H1 (cell line): Measurements from ENCODE around the gene FLT3. TPM values are rescaled to one million over a fixed set of nuclear protein-coding genes. Genes with fewer than 3 reads are reported as not detected.
A peak's percentile ranks its signal among the peaks of the same experiment; 100 is the strongest.

ENCODE experiments used
- ATF2 ChIP-seq: IDR thresholded peaks from 2 replicates; pipeline ENCODE4 v1.6.1; 2012; ENCODE audit warnings: low read length, inconsistent platforms
- E2F6 ChIP-seq: IDR thresholded peaks from 2 replicates; pipeline ENCODE4 v1.6.1; 2012; ENCODE audit warnings: inconsistent platforms
- HDAC2 ChIP-seq, 2 experiments: fragments of 300-600 bp in 1 of 2; sonication (generic) in 1 of 2; IDR thresholded peaks; 2 replicates each; pipeline ENCODE4 v1.6.1; 2011 to 2012; ENCODE audit warnings: low read depth in 2 of 2, low read length in 2 of 2, mild to moderate bottlenecking in 2 of 2, moderate library complexity in 2 of 2, borderline replicate concordance in 1 of 2, inconsistent platforms in 1 of 2
- RXRA ChIP-seq: IDR thresholded peaks from 2 replicates; pipeline ENCODE4 v1.6.1; 2011; ENCODE audit warnings: low read depth, mild to moderate bottlenecking, low read length, moderate library complexity; ENCODE audit not compliant: insufficient read depth
- polyA plus RNA-seq, 7 experiments: library from polyadenylated mRNA; depleted of rRNA in 3 of 7; stranded (reverse) in 5 of 7; unstranded in 2 of 7; fragments of >200 nt in 5 of 7; fragments of 200-250 nt in 2 of 7; gene quantifications; 1 replicate in 5 of 7; 2 replicates in 1 of 7; 4 replicates in 1 of 7; pipeline versions ENCODE4 v1.2.1 to v1.2.3, GENCODE V29; 2011 to 2013; ENCODE audit warnings: missing spikeins in 2 of 7, mixed read lengths in 2 of 7
- total RNA-seq: library from RNA; stranded (reverse); fragmentation: NEBNext Ultra II Directional; extraction: Animal tissue kit (Norgen Biotek cat#: 25700); gene quantifications from 2 replicates; pipeline ENCODE4 v1.2.1, GENCODE V29; 2021
- TF ChIP-seq, protein P1 (sequence below): fragments of 300-600 bp; sonication (generic); IDR thresholded peaks from 2 replicates; pipeline ENCODE4 v1.7.1; 2012; ENCODE audit warnings: low read length, moderate library complexity, mild to moderate bottlenecking, inconsistent platforms; ENCODE audit not compliant: insufficient replicate concordance

The FLT3 gene
- total and polyA plus RNA-seq, 2 of the 8 experiments (the other 6 are each of a cell fraction or from before 2014, with no cell fraction given) = 0.44 to 0.71 TPM

DNA sequence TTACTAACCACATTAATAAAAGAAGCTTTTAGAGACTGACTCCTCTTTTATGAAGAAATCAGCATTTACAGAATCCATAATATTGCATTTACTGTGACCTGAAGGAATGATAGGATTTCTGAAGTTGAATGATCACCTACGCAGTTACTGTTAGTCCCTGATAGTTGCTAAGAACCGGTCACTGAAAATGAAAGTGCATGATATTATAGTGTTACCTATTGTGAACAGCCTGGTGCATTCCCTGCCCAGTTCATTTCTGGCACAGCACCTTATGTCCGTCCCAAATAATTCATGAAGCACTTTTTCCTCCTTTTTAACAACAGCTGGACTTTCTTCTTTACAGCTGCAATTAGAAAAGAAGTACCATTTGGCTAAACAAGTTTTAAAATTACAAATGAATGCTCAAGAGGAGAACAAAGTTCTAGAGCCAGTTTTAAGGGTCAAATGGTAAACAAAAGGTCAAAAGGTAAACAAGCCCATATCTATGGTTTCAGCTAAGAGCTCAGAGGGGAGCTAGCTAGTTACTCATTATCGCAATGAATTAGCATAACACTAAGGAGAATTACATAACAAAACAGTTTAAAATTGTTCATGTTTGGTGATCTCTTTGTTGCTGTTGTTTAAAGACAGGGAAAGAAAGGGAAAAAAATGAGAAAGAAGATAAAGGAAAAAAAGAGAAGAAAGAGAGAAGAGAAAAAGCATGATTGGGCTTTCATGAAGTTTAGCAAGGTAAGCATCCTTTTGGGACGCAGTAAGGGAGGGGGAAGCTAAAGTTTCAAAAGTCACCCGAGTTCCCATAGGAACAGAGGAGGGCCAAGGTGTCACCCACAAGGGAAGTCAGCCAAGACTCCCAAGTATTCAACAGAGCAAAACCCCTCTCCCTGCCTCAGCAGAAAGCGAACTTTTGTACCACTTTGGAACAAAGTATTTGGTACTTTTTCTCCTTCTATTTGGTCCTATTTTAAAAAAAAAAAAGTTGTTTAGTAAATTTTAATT, 50.2 kb downstream of the FLT3 start (continued):
- TF ChIP-seq, protein P1, sequence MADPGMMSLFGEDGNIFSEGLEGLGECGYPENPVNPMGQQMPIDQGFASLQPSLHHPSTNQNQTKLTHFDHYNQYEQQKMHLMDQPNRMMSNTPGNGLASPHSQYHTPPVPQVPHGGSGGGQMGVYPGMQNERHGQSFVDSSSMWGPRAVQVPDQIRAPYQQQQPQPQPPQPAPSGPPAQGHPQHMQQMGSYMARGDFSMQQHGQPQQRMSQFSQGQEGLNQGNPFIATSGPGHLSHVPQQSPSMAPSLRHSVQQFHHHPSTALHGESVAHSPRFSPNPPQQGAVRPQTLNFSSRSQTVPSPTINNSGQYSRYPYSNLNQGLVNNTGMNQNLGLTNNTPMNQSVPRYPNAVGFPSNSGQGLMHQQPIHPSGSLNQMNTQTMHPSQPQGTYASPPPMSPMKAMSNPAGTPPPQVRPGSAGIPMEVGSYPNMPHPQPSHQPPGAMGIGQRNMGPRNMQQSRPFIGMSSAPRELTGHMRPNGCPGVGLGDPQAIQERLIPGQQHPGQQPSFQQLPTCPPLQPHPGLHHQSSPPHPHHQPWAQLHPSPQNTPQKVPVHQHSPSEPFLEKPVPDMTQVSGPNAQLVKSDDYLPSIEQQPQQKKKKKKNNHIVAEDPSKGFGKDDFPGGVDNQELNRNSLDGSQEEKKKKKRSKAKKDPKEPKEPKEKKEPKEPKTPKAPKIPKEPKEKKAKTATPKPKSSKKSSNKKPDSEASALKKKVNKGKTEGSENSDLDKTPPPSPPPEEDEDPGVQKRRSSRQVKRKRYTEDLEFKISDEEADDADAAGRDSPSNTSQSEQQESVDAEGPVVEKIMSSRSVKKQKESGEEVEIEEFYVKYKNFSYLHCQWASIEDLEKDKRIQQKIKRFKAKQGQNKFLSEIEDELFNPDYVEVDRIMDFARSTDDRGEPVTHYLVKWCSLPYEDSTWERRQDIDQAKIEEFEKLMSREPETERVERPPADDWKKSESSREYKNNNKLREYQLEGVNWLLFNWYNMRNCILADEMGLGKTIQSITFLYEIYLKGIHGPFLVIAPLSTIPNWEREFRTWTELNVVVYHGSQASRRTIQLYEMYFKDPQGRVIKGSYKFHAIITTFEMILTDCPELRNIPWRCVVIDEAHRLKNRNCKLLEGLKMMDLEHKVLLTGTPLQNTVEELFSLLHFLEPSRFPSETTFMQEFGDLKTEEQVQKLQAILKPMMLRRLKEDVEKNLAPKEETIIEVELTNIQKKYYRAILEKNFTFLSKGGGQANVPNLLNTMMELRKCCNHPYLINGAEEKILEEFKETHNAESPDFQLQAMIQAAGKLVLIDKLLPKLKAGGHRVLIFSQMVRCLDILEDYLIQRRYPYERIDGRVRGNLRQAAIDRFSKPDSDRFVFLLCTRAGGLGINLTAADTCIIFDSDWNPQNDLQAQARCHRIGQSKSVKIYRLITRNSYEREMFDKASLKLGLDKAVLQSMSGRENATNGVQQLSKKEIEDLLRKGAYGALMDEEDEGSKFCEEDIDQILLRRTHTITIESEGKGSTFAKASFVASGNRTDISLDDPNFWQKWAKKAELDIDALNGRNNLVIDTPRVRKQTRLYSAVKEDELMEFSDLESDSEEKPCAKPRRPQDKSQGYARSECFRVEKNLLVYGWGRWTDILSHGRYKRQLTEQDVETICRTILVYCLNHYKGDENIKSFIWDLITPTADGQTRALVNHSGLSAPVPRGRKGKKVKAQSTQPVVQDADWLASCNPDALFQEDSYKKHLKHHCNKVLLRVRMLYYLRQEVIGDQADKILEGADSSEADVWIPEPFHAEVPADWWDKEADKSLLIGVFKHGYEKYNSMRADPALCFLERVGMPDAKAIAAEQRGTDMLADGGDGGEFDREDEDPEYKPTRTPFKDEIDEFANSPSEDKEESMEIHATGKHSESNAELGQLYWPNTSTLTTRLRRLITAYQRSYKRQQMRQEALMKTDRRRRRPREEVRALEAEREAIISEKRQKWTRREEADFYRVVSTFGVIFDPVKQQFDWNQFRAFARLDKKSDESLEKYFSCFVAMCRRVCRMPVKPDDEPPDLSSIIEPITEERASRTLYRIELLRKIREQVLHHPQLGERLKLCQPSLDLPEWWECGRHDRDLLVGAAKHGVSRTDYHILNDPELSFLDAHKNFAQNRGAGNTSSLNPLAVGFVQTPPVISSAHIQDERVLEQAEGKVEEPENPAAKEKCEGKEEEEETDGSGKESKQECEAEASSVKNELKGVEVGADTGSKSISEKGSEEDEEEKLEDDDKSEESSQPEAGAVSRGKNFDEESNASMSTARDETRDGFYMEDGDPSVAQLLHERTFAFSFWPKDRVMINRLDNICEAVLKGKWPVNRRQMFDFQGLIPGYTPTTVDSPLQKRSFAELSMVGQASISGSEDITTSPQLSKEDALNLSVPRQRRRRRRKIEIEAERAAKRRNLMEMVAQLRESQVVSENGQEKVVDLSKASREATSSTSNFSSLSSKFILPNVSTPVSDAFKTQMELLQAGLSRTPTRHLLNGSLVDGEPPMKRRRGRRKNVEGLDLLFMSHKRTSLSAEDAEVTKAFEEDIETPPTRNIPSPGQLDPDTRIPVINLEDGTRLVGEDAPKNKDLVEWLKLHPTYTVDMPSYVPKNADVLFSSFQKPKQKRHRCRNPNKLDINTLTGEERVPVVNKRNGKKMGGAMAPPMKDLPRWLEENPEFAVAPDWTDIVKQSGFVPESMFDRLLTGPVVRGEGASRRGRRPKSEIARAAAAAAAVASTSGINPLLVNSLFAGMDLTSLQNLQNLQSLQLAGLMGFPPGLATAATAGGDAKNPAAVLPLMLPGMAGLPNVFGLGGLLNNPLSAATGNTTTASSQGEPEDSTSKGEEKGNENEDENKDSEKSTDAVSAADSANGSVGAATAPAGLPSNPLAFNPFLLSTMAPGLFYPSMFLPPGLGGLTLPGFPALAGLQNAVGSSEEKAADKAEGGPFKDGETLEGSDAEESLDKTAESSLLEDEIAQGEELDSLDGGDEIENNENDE = peak; percentile 88
- TF ChIP-seq ATF2 (no peak), HDAC2 (IDR thresholded peaks at IDR 0.05; ENCODE audit: borderline replicate concordance in 1 of 2, low read depth in 2 of 2, low read length in 2 of 2) (no peak; a peak in 1 of 4 replicates), RXRA (0 out of 2 replicates have a peak, but pooled peaks have one; percentile 51), E2F6 (no peak)
